GM12892 (cell line): ENCODE measurements around the gene CIAO2A.
A peak's percentile ranks its signal among the peaks of the same experiment; 100 is the strongest.

ENCODE experiments used
- DNase-seq: peaks from one replicate; pipeline ENCODE4 v3.0.0; 2011; ENCODE audit not compliant: insufficient read length
- FAIRE-seq: peaks from 2 replicates; lab custom pipeline; 2011; peaks lifted over from hg19 to GRCh38; lab: Jason Lieb, UNC
- POLR2A ChIP-seq: IDR thresholded peaks from 2 replicates; pipeline ENCODE4 v1.6.1; 2011; ENCODE audit warnings: low read depth, low read length, control low read depth
- POLR2AphosphoS5 ChIP-seq: IDR thresholded peaks from 2 replicates; pipeline ENCODE4 v1.6.1; 2011; ENCODE audit warnings: low read depth, low read length, control low read depth
- TAF1 ChIP-seq: IDR thresholded peaks from 2 replicates; pipeline ENCODE4 v1.6.1; 2011; ENCODE audit warnings: low read depth, mild to moderate bottlenecking, control low read depth, low read length, borderline replicate concordance

The CIAO2A gene

DNA sequence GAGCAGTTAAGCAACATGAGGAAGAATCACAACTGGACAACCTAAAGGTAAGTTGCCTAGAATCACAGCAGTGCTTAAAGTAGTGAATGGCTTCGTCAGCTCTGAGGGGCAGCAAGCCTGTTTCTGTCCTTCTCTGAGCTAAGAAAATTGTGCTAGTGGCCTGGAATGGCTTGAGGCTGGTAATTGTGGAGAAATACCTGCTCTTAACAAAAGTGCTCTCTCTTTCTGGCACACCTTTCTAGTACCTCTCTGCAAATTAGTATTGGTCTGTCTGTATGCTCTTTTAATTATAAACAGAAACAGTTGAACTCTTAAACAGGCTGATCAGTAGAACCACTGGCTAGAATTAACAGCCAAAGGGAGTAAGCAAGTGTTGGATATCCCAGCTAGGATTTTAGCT lies 13.7 kb upstream of the CIAO2A start:
- FAIRE-seq (peak; percentile 14), DNase-seq (no peak)
- TF ChIP-seq POLR2AphosphoS5, result no peak
- TF ChIP-seq TAF1, result no peak

DNA sequence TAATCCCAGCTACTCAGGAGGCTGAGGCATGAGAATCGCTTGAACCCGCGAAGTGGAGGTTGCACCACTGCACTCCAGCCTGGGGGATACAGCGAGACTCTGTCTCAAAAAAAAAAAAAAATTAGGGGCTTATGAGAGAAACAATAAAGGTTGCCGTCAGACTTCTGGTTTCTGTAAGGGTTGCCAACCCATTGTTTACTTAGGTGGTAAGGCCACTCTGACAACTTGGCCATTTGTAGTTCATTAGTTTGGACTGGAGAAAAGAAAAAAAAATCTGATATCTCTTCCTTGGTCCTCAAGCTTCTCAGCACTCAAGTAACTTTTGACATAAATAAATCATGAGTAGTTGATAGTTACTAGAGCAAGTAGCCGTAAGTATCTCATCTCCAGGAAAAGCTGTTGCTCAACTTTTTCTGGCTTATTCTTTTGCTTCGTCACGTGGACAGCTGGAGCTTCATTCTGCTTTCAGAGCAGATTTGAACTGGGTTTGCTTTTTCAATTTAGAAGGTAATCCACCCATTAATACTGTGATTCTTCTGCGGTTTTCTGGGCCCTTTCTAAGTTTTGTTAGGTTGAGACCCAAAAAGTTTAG lies 11.6 kb upstream of the CIAO2A start:
- FAIRE-seq, result no peak
- TF ChIP-seq POLR2AphosphoS5 (no peak), TAF1 (no peak), POLR2A (no peak)
- no peak for DNase-seq

DNA sequence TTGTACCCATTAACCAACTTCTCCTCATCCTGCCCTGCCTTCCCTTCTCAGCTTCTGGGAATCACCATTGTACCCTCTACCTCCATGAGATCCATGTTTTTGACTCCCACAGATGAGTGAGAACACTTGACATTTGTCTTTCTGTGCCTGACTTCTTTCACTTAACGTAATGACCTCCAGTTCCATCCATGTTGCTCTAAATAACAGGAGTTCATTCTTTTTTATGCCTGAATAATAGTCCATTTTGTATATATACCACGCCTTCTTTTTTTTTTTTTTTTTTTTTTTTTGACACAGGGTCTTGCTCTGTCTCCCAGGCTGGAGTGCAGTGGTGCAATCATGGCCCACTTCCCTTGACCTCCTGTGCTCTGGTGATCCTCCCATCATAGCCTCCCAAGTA lies 8.9 kb upstream of the CIAO2A start:
- DNase-seq (no peak), FAIRE-seq (no peak)
- TF ChIP-seq POLR2A (no peak), POLR2AphosphoS5 (no peak), TAF1 (no peak)

DNA sequence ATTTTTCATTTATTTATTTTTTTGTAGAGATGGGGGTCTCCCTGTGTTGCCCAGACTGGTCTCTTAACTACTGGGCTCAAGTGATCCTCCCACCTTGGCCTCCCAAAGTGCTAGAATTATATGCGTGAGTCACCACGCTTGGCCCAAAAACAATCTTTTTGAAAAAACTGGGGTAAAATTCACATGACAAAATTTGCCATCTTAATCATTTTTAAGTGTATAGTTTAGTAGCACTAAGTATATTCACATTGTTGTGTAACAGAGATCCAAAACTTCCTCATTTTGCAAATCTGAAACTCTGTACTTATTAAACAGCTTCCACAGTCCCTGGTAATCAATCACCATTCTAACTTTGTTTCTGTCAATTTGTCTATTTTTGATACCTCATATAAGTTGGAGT lies 7.3 kb upstream of the CIAO2A start:
- TF ChIP-seq POLR2AphosphoS5 (no peak), POLR2A (no peak), TAF1 (no peak)
- no peak for FAIRE-seq
- no peak for DNase-seq

DNA sequence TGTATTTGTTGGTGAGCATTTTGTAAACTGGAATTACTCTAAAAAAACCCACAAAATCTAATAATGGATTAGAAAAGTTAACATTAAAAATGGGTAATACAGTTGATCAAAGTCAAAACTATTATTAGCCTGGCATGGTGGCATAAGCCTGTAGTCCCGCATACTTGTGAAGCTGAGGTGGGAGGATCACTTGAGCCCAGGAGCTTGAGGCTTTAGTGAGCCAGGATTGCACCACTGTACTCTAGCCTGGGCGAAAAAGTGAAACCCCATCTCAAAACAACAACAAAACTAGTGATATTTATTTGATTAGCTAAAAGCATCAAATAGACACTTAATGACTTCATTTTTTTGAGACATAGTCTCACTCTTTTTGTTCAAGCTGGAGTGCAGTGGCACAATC lies 5.7 kb upstream of the CIAO2A start:
- FAIRE-seq, result no peak
- TF ChIP-seq POLR2A (no peak), TAF1 (no peak), POLR2AphosphoS5 (no peak)

DNA sequence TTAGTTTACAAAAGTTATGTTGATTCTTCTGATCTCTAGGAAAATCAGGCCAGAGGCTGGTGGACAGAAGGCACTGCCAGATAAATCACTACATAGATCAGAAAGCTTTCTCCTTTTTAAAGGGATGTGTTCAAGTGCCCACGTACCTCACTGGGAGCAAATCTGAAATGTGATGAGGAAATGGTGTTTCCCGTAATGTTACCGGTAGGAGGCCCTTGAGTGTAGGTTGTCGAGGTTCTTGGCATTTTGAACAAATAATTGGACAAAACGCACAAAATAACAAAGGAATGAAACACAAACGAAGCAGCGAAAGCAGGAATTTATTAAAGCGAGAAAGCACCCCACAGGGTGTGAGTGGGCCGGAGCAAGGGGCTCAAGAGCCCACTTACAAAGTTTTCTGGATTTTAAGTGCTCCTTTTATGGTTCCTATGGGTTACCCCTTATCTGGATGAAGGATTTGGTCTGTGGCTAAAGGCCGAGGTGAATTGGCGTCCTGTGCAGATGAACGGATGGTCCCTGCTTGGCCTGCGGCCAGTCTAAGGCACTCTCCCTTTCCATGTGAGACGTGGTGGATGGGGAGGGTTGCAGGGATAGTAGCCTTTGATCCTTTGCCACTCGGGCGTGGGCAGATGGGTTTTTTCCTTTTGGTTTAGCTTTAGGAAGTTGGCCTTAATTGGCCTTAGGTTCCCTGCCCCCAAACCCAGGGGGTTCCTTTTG lies 3.2 kb upstream of the CIAO2A start:
- FAIRE-seq, result no peak
- no peak for DNase-seq
- TF ChIP-seq POLR2A (no peak), POLR2AphosphoS5 (no peak), TAF1 (no peak)

More for the DNA sequence above, 5.7 kb upstream of the CIAO2A start:
- no peak for DNase-seq

DNA sequence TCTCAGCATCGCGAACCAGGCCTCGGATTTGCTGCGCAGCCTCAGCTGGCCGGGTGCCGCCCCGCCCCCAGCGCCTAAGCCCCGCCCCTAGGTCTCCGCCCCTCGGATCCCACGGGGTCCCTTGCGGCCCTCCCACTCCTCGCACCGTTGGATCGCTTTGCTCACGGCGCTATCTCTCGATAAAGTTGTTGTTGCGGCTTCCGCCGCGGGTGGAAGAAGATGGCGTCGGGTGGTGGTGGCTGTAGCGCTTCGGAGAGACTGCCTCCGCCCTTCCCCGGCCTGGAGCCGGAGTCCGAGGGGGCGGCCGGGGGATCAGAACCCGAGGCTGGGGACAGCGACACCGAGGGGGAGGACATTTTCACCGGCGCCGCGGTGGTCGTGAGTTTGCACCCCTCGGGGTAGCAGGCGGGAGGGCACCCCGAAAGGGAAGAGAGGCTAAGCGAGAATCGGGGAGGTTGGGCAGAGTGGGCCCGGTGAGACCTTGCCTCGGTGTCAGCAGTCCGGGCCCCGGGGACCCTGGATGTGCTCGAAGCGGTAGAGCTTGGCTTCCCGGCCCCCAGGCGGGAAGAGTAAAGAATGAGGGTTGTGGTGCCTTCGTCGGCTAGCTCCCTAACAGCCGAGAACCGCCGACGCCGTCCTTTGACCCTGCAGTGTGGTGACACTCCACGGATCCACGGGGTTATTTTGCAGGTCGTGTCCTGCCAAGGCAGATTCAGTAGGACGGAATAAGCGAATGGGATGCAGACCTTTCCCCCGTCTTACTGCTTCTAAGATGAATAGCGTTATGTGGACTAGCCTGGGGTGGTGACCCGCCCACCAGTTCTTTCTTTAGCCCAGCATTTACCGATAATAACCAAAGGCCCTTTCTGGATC lies 2.4 kb upstream of the CIAO2A start, which contains the start of gene SNX1:
SNX1 (plus strand) TSS at position 188 of the 873 bp plus-strand sequence; CDS start at position 220, 32 bp downstream.
- TF ChIP-seq POLR2AphosphoS5 (peak; percentile 79), POLR2A (peak; percentile 88), TAF1 (peak; percentile 98)
- peak; percentile 91 for FAIRE-seq
- peak; percentile 74 for DNase-seq

- no peak for TF ChIP-seq TAF1
- no peak for TF ChIP-seq POLR2AphosphoS5
- no peak for DNase-seq
- no peak for FAIRE-seq
Observed at GRCh38 chr15:64095431-64095794, 1.8 kb upstream of the CIAO2A start.

DNA sequence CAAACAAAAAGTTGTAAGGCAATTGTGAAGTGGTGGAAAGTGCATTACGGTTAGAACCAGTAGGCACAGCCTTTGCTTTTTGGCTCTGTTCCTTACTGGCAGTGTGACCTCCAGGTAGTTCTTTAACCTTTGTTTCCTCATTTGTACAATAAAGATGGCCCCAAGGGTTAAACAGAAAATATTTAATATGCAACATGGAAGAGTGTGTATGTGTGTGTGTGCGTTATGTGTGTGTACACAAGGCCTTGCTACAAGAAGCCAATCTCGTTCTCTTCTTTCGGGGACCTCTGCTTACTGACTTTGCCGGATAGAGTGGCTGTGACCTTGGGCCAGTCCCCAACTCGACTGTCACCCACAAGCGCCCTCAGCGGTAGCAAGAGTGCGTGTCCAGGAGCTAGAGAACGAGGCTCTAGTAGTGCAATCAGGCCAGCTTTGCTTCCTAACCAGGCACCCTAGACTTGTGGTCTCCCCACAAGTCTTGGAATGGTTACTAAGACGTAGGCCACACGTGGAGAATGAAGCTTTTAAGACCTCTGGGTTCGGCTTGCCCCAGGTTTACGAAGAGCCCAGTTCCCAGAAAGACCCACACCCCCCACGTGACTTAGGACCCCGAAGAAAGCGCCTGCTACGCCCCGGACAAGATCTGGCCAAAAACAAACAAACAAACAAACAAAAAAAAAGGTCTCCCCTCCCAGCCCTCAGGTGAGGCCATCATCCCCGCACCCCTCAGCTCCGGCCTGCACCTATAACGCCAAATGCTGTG lies 593 bp downstream of the CIAO2A start:
- FAIRE-seq (peak; percentile 86), DNase-seq (no peak)
- 0 out of 2 replicates have a peak, but pooled peaks have one; percentile 47 for TF ChIP-seq POLR2A
- no peak; the same call in 1 of the 2 replicates for TF ChIP-seq POLR2AphosphoS5
- TF ChIP-seq TAF1, result 0 out of 2 replicates have a peak, but pooled peaks have one; percentile 19

DNA sequence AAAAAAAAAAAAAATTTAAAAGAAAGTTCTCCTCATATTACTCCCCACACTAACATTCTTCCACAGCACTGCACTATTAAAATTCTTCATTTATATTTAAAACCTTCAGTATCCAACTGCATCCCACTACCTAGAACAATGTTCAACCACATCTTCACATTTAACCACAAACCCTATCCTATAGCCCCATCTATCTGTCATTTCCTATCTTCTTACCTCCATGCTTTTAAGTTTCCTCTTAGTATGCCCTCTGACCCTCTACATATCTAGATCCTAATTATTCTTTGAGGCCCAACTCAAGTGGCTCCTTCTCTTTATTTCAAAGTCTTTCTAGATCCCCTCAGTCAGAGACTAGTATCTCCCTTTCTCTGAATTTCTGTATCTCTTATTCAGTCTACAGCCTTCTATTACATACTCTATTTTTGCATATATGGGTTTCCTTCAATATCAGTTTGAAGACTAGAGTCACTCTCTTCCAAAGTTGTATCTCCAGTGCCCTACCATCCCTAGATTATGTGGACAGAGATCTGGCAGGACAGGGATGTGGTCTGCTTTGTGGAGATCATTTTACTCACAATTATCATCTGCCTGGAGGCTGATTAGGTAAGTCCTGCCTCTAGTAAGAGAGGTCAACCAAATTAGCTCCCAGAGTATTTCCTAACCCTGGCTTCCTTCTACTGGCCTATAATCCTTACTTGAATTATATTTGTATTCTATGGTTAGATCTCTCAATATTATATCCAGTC lies 1.4 kb downstream of the CIAO2A start:
- no peak for DNase-seq

More for the DNA sequence above, 1.4 kb downstream of the CIAO2A start:
- TF ChIP-seq POLR2AphosphoS5 (no peak), POLR2A (no peak), TAF1 (no peak)
- FAIRE-seq, result no peak
